ENCODE measurements around the gene FAAP20.

Gene FAAP20

DNA sequence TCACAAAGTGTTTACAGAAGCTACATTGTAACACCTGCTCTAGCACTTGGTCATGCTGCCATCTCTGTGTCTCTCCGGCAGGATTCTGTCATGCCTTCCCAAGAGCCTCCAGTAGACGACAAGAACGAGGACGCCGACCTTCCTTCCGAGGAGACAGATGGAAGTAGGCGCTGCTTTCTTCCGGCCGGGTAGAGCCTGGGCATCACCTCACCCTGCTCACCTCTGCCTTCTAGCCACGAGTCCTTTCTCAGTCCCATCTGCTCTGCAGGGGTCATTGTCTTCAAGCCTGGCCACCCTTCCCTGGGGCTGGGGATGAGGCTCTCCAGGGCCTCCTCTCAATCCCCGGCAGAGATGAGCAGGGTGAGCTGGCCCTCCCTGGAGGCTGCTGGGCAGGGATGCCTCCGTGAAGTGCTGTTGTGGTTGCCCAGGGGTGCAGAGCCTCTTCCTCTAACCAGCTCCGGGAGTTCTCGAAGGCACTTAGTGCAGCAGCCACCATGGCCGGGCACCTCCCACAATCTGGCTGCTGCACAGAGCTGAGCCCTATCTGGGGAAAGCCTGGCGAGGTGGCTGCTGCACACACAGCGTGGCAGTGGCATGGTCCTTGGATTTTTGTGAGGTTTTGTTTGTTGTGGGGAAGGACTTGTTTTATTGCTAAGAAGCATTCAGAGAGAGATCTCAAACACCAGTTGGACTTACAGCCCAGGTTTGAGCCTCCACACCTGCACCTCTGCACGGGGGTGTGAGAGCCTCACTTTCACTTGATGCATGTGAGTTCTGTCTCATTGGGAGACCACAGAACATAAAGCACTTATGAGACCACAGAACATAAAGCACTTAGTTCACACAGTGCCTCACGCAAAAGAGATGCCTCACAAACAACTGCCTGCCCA, 48.4 kb downstream of the FAAP20 start:
- no peaks in the 10 kb centered on the region for H3K27me3 ChIP-seq (ENCODE audit: control insufficient read depth, insufficient read depth, low read length, poor library complexity, severe bottlenecking)
- 95% methylated on average over 19 of the region's 19 CpGs for WGBS, 2 experiments
- no peak overlapping the region for H3K4me3 ChIP-seq (ENCODE audit: insufficient read depth, low read depth, low read length)
- H3K4me1 ChIP-seq (ENCODE audit: control insufficient read depth, insufficient read depth, low read length) = no peaks in the 10 kb centered on the region
- H3K9me3 ChIP-seq (ENCODE audit: control insufficient read depth, low read length) = no peaks in the 10 kb centered on the region
- H3K27ac ChIP-seq (ENCODE audit: insufficient read depth, low read depth, low read length, poor library complexity, severe bottlenecking) = no peak overlapping the region
- peaks cover 12% of the 10 kb centered on the region for H3K36me3 ChIP-seq (ENCODE audit: control insufficient read depth, insufficient read depth, low read length)

DNA sequence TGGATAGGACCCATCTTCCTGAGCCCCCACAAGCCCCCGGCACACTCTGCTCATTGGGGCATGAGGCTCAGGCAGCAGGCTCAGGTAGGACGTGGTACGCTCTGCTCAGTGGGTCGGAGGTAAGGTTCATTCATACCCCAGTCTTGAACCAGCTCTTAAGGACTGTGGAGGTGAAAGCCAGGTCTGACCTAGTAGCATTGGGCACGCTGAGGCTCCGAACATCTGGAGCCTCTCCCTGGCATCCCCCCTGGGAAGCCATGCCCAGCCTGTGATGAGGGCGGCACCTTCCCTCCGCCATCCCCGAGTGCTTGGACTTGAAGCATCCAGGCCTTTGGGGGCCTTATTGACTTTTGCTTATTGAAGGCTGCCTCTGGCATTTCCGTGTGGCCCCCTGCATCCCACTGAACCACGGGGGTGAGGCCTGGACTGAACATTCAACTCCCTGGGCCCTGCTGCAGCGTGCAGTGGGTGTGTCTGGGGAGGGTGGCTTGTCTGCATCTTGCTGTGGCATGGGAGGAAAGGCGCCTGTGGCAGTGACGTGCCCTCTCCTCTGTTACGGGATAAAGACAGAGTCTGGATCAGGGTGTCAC, 50.0 kb downstream of the FAAP20 start:
- WGBS, 2 experiments = 94 to 95% methylated on average over 15 of the region's 15 CpGs
- no peak overlapping the region for H3K4me3 ChIP-seq (ENCODE audit: insufficient read depth, low read depth, low read length)

DNA sequence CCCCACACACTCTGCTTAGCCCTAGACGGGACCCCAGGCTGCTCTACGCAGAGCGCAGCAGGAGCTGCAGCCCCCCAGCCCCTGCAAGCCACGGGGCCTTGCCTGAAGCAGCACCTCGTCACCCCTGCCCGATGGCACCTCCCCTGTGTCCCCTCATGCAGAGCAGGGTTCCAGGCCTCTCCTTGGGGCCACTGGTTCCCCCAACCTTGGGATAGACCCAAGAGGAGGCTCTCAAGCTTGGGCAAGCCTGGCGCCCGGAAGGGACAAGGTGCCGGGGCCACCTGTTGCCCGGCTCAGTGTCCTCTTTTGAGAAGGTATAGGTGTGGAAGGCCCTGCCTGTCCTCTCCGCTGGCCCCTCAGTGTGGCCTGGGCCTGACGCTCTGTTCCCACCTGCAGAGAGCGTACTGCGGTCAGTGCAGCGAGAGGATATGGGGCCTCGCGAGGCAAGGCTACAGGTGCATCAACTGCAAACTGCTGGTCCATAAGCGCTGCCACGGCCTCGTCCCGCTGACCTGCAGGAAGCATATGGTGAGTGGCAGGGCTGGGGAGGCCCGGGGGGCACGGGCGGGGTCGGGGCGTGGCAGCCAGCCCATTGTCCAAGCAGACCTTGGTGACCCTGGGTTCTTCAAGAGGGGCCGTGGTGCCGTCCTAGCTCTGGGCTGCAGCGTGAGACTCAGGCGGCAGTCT, 50.6 kb downstream of the FAAP20 start:
- H3K9me3 ChIP-seq (ENCODE audit: control insufficient read depth, low read length) = no peaks in the 10 kb centered on the region
- no peak overlapping the region for H3K27ac ChIP-seq (ENCODE audit: insufficient read depth, low read depth, low read length, poor library complexity, severe bottlenecking)
- no peaks in the 10 kb centered on the region for H3K4me1 ChIP-seq (ENCODE audit: control insufficient read depth, insufficient read depth, low read length)
- no peaks in the 10 kb centered on the region for H3K27me3 ChIP-seq (ENCODE audit: control insufficient read depth, insufficient read depth, low read length, poor library complexity, severe bottlenecking)
- no peak overlapping the region for H3K4me3 ChIP-seq (ENCODE audit: insufficient read depth, low read depth, low read length)
- WGBS, 2 experiments = 94 to 97% methylated on average over 30 of the region's 30 CpGs
- peaks cover 12% of the 10 kb centered on the region for H3K36me3 ChIP-seq (ENCODE audit: control insufficient read depth, insufficient read depth, low read length)

More for the DNA sequence above, 50.0 kb downstream of the FAAP20 start:
- Histone ChIP-seq H3K9me3 (ENCODE audit: control insufficient read depth, low read length) (no peaks in the 10 kb centered on the region), H3K27ac (ENCODE audit: insufficient read depth, low read depth, low read length, poor library complexity, severe bottlenecking) (no peak overlapping the region), H3K36me3 (ENCODE audit: control insufficient read depth, insufficient read depth, low read length) (peaks cover 12% of the 10 kb centered on the region), H3K4me1 (ENCODE audit: control insufficient read depth, insufficient read depth, low read length) (no peaks in the 10 kb centered on the region), H3K27me3 (ENCODE audit: control insufficient read depth, insufficient read depth, low read length, poor library complexity, severe bottlenecking) (no peaks in the 10 kb centered on the region)

GRCh38 chr1:2141025-2141424, 53.5 kb downstream of the FAAP20 start:
- WGBS, 2 experiments = 89 to 90% methylated on average over 4 of the region's 4 CpGs
- Histone ChIP-seq H3K36me3 (ENCODE audit: control insufficient read depth, insufficient read depth, low read length) (peaks cover 3% of the 10 kb centered on the region), H3K27ac (ENCODE audit: insufficient read depth, low read depth, low read length, poor library complexity, severe bottlenecking) (no peak overlapping the region), H3K4me1 (ENCODE audit: control insufficient read depth, insufficient read depth, low read length) (peaks cover 8% of the 10 kb centered on the region), H3K27me3 (ENCODE audit: control insufficient read depth, insufficient read depth, low read length, poor library complexity, severe bottlenecking) (no peaks in the 10 kb centered on the region), H3K9me3 (ENCODE audit: control insufficient read depth, low read length) (no peaks in the 10 kb centered on the region), H3K4me3 (ENCODE audit: insufficient read depth, low read depth, low read length) (no peak overlapping the region)
